WTC11 (cell line): ENCODE results near the gene EVA1C. TPM values are rescaled to one million over a fixed set of nuclear protein-coding genes. Genes with fewer than 3 reads are reported as not detected.
"Not testable (repeated sequence)": the region's sequence is repeated elsewhere in the genome, so short reads cannot be mapped to it uniquely, and the experiment has no call there.

ENCODE experiments used
- ATAC-seq: fragments of 200-7000 bp; cut with Tn5 transposase; 2 replicates; pipeline ENCODE4 v1.10.0; 2021; ENCODE audit warnings: mild to moderate bottlenecking, moderate library complexity
- CTCF ChIA-PET: fragments of 300-600 bp; sonication (Branson Sonifier 250); formaldehyde crosslinking; loops from one replicate; lab custom pipeline; 2021; ENCODE audit warnings: antibody characterized with exemption; lab: Charles Lee
- POLR2A ChIA-PET: fragments of 350-600 bp; sonication (Branson Sonifier 250); formaldehyde crosslinking; loops from one replicate; lab custom pipeline; 2021; ENCODE audit warnings: antibody characterized with exemption; lab: Charles Lee
- DNase-seq: peaks from one replicate; pipeline ENCODE4 v3.0.0; 2021; ENCODE audit warnings: low spot score
- H3K27ac Mint-ChIP-seq: 2 replicates; pipeline ENCODE4 v1.8.0; 2021; ENCODE audit warnings: mixed read lengths
- H3K27me3 Mint-ChIP-seq: 2 replicates; pipeline ENCODE4 v1.8.0; 2021; ENCODE audit warnings: low read depth, mild to moderate bottlenecking, moderate library complexity, mixed read lengths
- H3K36me3 Mint-ChIP-seq: 2 replicates; pipeline ENCODE4 v1.8.0; 2021; ENCODE audit warnings: mixed read lengths
- H3K4me1 Mint-ChIP-seq: 2 replicates; pipeline ENCODE4 v1.8.0; 2022; ENCODE audit warnings: mixed read lengths
- H3K4me3 Mint-ChIP-seq: 2 replicates; pipeline ENCODE4 v1.8.0; 2021; ENCODE audit warnings: mild to moderate bottlenecking, moderate library complexity, mixed read lengths
- H3K9me3 Mint-ChIP-seq: 2 replicates; pipeline ENCODE4 v1.8.0; 2021; ENCODE audit warnings: mixed read lengths
- EMX1 ChIP-seq: fragments of 250-450 bp; sonication (Bioruptor Pico); IDR thresholded peaks from 2 replicates; pipeline ENCODE4 v1.8.0; 2021; ENCODE audit warnings: mild to moderate bottlenecking
- FOXP1 ChIP-seq: sonication (generic); formaldehyde crosslinking; IDR thresholded peaks from 2 replicates; pipeline ENCODE4 v1.8.0; 2022; ENCODE audit warnings: missing genetic modification reagents, mild to moderate bottlenecking, moderate library complexity, borderline replicate concordance
- GABPB1 ChIP-seq: sonication (generic); formaldehyde crosslinking; IDR thresholded peaks from 2 replicates; pipeline ENCODE4 v1.8.1; 2023; ENCODE audit warnings: mild to moderate bottlenecking, missing genetic modification reagents
- GTF2I ChIP-seq: fragments of 250-450 bp; sonication (Bioruptor Pico); conservative IDR thresholded peaks from 2 replicates; pipeline ENCODE4 v1.4.0; 2021; ENCODE audit warnings: mild to moderate bottlenecking
- IRF1 ChIP-seq: sonication (generic); formaldehyde crosslinking; IDR thresholded peaks from 2 replicates; pipeline ENCODE4 v1.8.0; 2023; ENCODE audit warnings: missing genetic modification reagents
- JAZF1 ChIP-seq: fragments of 250-450 bp; sonication (Bioruptor Pico); IDR thresholded peaks from 2 replicates; pipeline ENCODE4 v1.9.0; 2021; ENCODE audit warnings: moderate library complexity, mild to moderate bottlenecking, inconsistent platforms
- NR3C1 ChIP-seq: sonication (generic); formaldehyde crosslinking; conservative IDR thresholded peaks from 2 replicates; pipeline ENCODE4 v1.8.1; 2023; ENCODE audit warnings: low read depth, mild to moderate bottlenecking, missing genetic modification reagents
- PRDM15 ChIP-seq: sonication (generic); formaldehyde crosslinking; IDR thresholded peaks from 2 replicates; pipeline ENCODE4 v1.8.0; 2022; ENCODE audit warnings: missing genetic modification reagents
- RELA ChIP-seq: sonication (generic); formaldehyde crosslinking; IDR thresholded peaks from 2 replicates; pipeline ENCODE4 v1.8.1; 2022; ENCODE audit warnings: missing genetic modification reagents, mild to moderate bottlenecking, borderline replicate concordance
- SOX15 ChIP-seq: fragments of 250-450 bp; sonication (Bioruptor Pico); IDR thresholded peaks from 2 replicates; pipeline ENCODE4 v1.9.0; 2021; ENCODE audit warnings: mild to moderate bottlenecking
- TEAD1 ChIP-seq: sonication (generic); formaldehyde crosslinking; IDR thresholded peaks from 2 replicates; pipeline ENCODE4 v1.8.0; 2022; ENCODE audit warnings: mild to moderate bottlenecking, missing genetic modification reagents
- ZSCAN18 ChIP-seq: fragments of 250-450 bp; sonication (Bioruptor Pico); IDR thresholded peaks from 2 replicates; pipeline ENCODE4 v2.1.2; 2022; ENCODE audit warnings: mild to moderate bottlenecking, moderate library complexity
- total RNA-seq: library from RNA; stranded (reverse); gene quantifications from 3 replicates; pipeline ENCODE4 v1.2.3, GENCODE V29; 2021

Gene EVA1C
- total RNA-seq, 1 experiment from 2014 or later, result 3.1 TPM

GRCh38 chr21:32558106-32558505, 145.6 kb downstream of the EVA1C start:
- H3K4me1 Mint-ChIP-seq, result peaks cover 58% of the 10 kb centered on the region
- no peak for DNase-seq

GRCh38 chr21:32559006-32559610, 146.6 kb downstream of the EVA1C start:
- Mint-ChIP-seq H3K4me3 (no peak overlapping the region), H3K27ac (no peak overlapping the region), H3K4me1 (peaks cover 62% of the 10 kb centered on the region), H3K27me3 (no peaks in the 10 kb centered on the region), H3K9me3 (peaks cover 4% of the 10 kb centered on the region), H3K36me3 (peaks cover under 1% of the 10 kb centered on the region; the same call in 1 of the 2 replicates)
- ChIA-PET POLR2A (no interaction called here), CTCF (no interaction called here)
- no peak for ATAC-seq
- TF ChIP-seq GTF2I (CRISPR knock-in tag), result no peak
- no peak for TF ChIP-seq NR3C1 (CRISPR knock-in tag)
- DNase-seq, result no peak

More at GRCh38 chr21:32558106-32558505, 145.6 kb downstream of the EVA1C start:
- H3K4me3 Mint-ChIP-seq, result no peak overlapping the region
- TF ChIP-seq RELA (CRISPR knock-in tag) (no peak), FOXP1 (CRISPR knock-in tag) (no peak), GABPB1 (CRISPR knock-in tag) (no peak), SOX15 (CRISPR knock-in tag) (no peak), PRDM15 (CRISPR knock-in tag) (no peak), ZSCAN18 (CRISPR knock-in tag) (no peak), IRF1 (CRISPR knock-in tag) (no peak), JAZF1 (CRISPR knock-in tag) (no peak), EMX1 (CRISPR knock-in tag) (no peak)
- H3K36me3 Mint-ChIP-seq, result no peaks in the 10 kb centered on the region
- H3K9me3 Mint-ChIP-seq, result no peaks in the 10 kb centered on the region
- H3K27me3 Mint-ChIP-seq, result no peaks in the 10 kb centered on the region
- ATAC-seq, result no peak
- no peak overlapping the region; the same call in 1 of the 2 replicates for H3K27ac Mint-ChIP-seq
- ChIA-PET POLR2A (no interaction called here), CTCF (no interaction called here)

- peaks cover 22% of the 10 kb centered on the region for H3K9me3 Mint-ChIP-seq
- ChIA-PET POLR2A (no interaction called here), CTCF (interaction anchor here (0.7 to 3.9 kb wide), 13 partner anchors 8 to 255 kb away, joined by 3 to 50 read pairs (median 4); partner anchors contain the start of gene SYNJ1)
- peak overlapping the region; percentile 67 for H3K27ac Mint-ChIP-seq
- H3K36me3 Mint-ChIP-seq, result peaks cover 19% of the 10 kb centered on the region
- ATAC-seq, result peak; percentile 61
- H3K27me3 Mint-ChIP-seq, result no peaks in the 10 kb centered on the region
- TF ChIP-seq GTF2I (CRISPR knock-in tag), result no peak
- H3K4me3 Mint-ChIP-seq, result peak overlapping the region; percentile 14; the same call in 1 of the 2 replicates
- no peak for DNase-seq
- H3K4me1 Mint-ChIP-seq, result peaks cover 54% of the 10 kb centered on the region
These were observed 148.4 kb downstream of the EVA1C start for GRCh38 chr21:32560896-32561295.

- Mint-ChIP-seq H3K9me3 (peaks cover 28% of the 10 kb centered on the region), H3K4me3 (peak overlapping the region; percentile 14), H3K4me1 (peaks cover 52% of the 10 kb centered on the region), H3K36me3 (peaks cover 25% of the 10 kb centered on the region), H3K27ac (peak overlapping the region; percentile 94)
- POLR2A ChIA-PET, H3K27me3 Mint-ChIP-seq, DNase-seq: not testable (repeated sequence)
- peak; percentile 27 for ATAC-seq
- CTCF ChIA-PET, result interaction anchor here (0.7 to 3.9 kb wide), 17 partner anchors 8 to 255 kb away, joined by 3 to 50 read pairs (median 4); partner anchors contain the start of gene URB1
- TF ChIP-seq TEAD1 (CRISPR knock-in tag), result peak; percentile 66; the same call in 1 of the 2 replicates
These were observed 149.0 kb downstream of the EVA1C start for GRCh38 chr21:32561476-32561875.
